Suppressor macrophage treated with lipopolysaccharide for 4 hours (primary cell): ENCODE results near the gene UGT2A2.

Experiments used
- DNase-seq: peaks from one replicate; pipeline ENCODE4 v3.0.0-alpha.2; 2020

Gene UGT2A2

DNA sequence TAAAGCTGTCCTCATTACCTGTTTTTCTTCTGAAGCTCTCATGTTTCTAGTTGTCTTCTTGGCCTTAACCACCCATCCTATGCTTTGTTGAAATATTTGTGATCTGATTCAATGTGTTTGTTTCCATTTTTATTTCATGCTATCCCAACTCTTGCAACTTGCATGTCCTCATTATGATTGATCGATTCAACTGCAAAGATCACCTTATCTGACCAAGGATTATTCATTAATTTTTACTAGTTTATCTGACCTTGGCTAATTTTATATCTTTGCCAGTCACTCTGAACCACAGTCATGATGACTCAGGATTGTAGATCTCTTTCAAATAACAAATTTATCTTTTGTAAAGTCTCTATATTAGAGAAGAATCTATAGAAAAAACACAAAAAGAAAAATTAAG, 70.7 kb downstream of the UGT2A2 start:
- DNase-seq: no peak

- DNase-seq: no peak
Observed at GRCh38 chr4:69563424-69563823, 76.0 kb downstream of the UGT2A2 start.

- DNase-seq: no peak
Observed at GRCh38 chr4:69549651-69550050, 89.8 kb downstream of the UGT2A2 start.

GRCh38 chr4:69546134-69546765, 93.2 kb downstream of the UGT2A2 start:
- no peak for DNase-seq
